Stimulated activated CD8-positive, alpha-beta memory T cell treated with anti-CD3 and anti-CD28 coated beads, Interleukin-2, amount 100 ng/mL, for 1 hour (primary cell): ENCODE results near the gene SNTG2.
"Not testable (repeated sequence)": the region's sequence is repeated elsewhere in the genome, so short reads cannot be mapped to it uniquely, and the experiment has no call there.

Experiments used
- DNase-seq, 2 donors: peaks; one replicate each; pipeline ENCODE4 v3.0.0-alpha.2; 2020; ENCODE audit warnings: low read depth in 2 of 2

Gene SNTG2

DNA sequence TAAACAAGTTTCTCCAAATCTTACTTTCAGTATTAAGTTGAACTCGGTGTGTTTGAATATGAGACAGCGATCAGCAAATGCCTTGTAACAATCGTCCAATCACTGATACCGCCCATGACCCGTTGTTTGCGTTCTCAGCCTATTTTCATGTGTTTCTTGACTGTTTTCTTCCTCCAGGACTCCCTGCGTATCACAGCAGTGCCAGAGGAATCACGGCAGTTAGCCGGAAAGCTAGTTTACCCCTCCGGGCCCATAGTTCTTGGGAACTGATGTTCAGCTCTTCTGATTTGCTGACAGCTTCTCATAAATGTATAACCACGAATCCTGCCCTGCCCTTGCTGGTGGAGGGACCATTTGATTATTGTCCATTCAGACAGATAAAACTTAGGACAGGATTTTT lies 420.4 kb downstream of the SNTG2 start:
- DNase-seq, result no peak

DNA sequence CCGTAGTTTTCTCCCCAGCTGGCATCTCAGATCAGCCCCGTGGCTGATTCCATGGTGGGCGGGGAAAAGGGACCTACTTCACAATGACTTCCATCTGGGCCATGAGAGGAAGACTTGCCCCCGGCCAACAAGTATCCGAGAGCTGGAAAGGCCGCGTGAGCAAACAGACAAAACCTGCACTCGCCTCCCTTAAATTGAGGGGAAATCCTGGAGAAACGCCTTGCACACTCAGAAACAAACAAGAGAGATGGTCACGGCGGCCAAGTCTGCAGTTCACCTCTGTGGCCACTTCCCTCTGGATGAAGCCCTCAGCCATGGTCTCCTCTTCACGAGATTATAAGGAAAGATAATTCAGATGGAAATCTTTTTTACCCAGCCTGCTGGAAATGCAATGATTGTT lies 423.2 kb downstream of the SNTG2 start:
- DNase-seq, result no peak

- no peak for DNase-seq
These were observed 423.6 kb downstream of the SNTG2 start for GRCh38 chr2:1374287-1374686.

GRCh38 chr2:1375794-1376193 lies 425.1 kb downstream of the SNTG2 start:
- DNase-seq, result no peak

GRCh38 chr2:1377473-1377872 lies 426.8 kb downstream of the SNTG2 start:
- no peak for DNase-seq

DNA sequence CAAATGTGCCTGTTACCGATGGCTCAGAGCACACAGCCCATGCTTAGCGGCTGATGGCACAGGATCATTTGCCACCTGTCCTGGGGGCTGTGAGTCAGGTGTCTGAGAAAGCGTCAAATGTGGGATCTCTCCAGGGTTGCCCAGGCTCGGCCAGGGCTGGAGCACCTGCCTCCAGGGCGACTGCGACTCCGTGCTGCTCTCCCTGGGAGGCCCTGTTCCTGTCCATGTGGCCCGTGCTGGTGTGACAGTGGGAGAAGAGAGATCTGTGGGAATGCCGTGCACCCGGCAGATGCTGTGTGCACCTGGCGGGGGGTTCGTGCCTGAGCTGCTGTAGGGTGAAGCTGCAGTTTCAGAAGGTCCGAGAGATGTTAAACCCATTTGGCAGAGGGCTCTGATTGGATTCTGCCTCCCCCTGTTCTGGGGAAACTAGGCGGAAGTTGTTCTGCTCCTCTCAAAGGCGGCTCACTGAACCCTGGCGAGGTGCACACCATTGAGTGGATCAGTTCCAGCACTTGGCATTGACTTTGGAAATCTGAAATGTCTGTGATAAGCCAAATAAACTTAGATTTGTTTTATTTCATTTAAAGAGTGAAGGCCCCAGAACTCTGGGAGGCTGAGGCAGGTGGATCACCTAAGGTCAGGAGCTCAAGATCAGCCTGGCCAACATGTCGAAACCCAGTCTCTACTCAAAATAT lies 428.0 kb downstream of the SNTG2 start:
- DNase-seq, result no peak

- no peak for DNase-seq
These were observed 431.0 kb downstream of the SNTG2 start for GRCh38 chr2:1381644-1382043.

DNA sequence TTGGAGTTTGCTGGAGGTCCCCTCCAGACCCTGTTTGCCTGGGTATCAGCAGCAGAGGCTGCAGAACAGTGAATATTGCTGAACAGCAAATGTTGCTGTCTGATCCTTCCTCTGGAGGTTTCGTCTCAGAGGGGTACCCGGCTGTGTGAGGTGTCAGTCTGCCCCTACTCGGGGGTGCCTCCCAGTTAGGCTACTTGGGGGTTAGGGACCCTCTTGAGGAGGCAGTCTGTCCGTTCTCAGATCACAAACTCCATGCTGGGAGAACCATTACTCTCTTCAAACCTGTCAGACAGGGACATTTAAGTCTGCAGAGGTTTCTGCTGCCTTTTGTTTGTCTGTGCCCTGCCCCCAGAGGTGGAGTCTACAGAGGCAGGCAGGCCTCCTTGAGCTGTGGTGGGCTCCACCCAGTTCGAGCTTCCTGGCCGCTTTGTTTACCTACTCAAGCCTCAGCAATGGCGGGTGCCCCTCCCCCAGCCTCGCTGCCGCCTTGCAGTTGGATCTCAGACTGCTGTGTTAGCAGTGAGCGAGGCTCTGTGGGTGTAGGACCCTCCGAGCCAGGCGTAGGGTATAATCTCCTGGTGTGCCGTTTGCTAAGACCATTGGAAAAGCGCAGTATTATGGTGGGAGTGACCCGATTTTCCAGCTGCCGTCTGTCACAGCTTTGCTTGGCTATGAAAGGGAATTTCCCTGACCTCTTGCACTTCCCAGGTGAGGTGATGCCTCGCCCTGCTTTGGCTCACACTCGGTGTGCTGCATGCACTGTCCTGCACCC lies 437.5 kb downstream of the SNTG2 start:
- not testable (repeated sequence) for DNase-seq

- DNase-seq, result not testable (repeated sequence)
These were observed 439.5 kb downstream of the SNTG2 start for GRCh38 chr2:1390118-1390517.

DNA sequence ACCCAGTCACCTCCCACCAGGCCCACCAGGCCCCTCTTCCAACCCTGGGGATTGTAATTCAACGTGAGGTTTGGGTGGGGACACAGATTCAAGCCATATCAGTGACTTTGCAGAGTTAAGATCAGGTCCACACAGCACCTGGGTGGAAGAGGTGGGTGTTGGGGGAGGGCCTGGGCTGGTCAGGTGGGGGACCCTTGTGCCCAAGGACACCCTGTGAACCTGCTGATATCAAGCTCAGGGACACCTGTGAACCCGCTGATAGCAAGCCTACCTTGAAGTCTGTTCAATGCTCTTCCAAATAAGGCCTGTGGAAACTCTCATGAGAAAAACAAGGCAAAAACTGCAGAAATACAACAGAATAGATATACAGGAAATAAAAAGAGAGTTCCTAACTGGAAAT lies 442.7 kb downstream of the SNTG2 start:
- DNase-seq, result no peak

- no peak for DNase-seq
These were observed 444.2 kb downstream of the SNTG2 start for GRCh38 chr2:1394709-1395408.

- no peak for DNase-seq
These were observed 446.7 kb downstream of the SNTG2 start for GRCh38 chr2:1397350-1397749.

GRCh38 chr2:1398191-1398590 lies 447.5 kb downstream of the SNTG2 start:
- no peak for DNase-seq

- DNase-seq, result no peak
These were observed 450.5 kb downstream of the SNTG2 start for GRCh38 chr2:1400943-1401735.

GRCh38 chr2:1402064-1402463 lies 451.4 kb downstream of the SNTG2 start:
- DNase-seq, result no peak

DNA sequence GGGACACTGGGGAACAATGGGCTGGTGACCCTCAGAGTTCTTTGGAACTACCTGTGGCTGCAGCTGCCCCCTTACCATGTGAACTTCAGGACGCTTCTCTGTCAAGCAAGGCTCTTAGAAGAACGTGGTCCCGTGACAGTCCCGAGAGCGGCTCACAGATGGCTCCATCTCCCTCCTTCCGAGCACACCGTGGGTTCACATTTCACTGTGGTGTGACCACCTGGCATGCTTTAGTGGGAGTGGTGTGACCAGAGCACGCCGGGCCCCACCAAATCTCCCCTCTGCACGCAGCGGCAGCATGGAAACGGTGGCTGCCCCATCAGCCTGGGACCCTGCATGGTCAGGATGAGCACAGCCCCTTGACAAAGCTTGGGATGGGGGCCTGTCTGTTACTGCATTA lies 452.9 kb downstream of the SNTG2 start:
- no peak for DNase-seq

DNA sequence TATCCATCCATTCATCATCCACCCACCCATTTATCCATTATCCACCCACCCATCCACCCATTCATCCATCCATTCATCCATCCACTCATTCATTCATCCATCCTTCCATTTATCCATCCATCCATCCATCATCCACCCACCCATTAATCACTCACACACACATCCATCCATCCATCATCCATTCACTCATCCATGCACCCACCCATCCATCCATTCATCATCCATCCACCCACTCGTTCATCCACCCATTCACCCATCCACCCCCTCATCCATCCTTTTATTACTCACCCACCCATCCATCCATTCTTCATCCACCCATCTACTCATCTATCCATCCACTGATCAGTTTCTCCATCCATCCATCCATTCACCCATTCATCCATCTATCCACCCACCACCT lies 454.5 kb downstream of the SNTG2 start:
- no peak for DNase-seq

GRCh38 chr2:1405967-1406366 lies 455.3 kb downstream of the SNTG2 start:
- no peak for DNase-seq

DNA sequence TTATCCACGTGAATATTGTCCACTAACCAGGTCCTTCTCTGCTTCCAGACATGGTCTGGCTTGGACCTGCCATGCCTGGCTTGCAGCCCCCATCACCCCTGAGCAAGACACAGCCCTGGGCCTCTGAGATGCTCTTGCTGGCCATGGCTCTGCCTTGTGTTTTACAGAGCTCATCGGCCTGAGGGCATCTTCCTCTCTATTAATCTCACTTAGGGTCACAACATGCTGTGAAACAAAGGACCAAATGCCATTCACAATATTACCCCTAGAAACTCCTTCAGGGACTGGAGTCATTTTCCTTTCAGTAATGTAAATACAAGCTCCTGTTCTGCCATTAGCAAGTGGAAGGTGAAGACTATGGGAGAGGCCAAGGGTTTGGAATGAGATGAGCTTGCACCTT lies 455.8 kb downstream of the SNTG2 start:
- DNase-seq, result no peak

GRCh38 chr2:1407950-1408675 lies 457.5 kb downstream of the SNTG2 start:
- DNase-seq, result no peak

DNA sequence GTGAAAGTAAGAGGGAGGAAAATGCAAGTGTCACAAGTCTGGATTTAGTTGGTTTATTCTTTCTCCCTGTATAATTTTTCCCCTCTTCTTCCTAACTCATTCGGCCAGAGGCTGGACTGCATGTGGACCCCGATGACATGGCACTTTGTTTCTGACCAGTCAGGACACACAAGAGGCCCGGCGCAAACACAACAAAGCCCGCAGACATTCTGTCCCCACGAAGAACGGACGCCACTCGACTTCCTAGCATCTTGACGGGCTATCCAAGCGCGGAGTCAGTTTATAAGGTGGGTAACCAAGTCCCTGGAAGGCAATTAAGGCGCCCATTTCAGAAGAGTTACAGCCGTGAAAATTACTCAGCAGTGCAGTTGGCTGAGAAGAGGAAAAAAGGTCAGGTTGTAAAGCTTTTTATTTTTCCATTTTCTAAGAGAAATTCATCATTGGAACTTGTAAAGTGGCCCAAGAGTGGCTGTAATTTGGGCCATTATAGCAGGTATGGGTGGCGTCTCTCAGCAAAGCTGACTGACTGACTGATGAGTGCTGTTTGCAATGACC lies 462.6 kb downstream of the SNTG2 start, which contains the start of gene TPO:
Gene TPO (plus strand): TSS at position 308 of the 555 bp plus-strand sequence. CDS start 946 bp downstream, outside the sequence.
- no peak for DNase-seq
